PC-3 (cell line): ENCODE data around the gene DMRT1.

Experiments used
- EZH2phosphoT487 ChIP-seq: fragments of 300-600 bp; sonication (generic); IDR thresholded peaks from 2 replicates; pipeline ENCODE4 v1.6.1; 2018; ENCODE audit warnings: mild to moderate bottlenecking, antibody characterized with exemption, low read length, borderline replicate concordance
- TF ChIP-seq, protein P1 (sequence below): fragments of 300-600 bp; sonication (generic); conservative IDR thresholded peaks from 2 replicates; pipeline ENCODE4 v1.5.1; 2017; ENCODE audit warnings: antibody characterized with exemption, low read depth, mild to moderate bottlenecking, low read length

DNA sequence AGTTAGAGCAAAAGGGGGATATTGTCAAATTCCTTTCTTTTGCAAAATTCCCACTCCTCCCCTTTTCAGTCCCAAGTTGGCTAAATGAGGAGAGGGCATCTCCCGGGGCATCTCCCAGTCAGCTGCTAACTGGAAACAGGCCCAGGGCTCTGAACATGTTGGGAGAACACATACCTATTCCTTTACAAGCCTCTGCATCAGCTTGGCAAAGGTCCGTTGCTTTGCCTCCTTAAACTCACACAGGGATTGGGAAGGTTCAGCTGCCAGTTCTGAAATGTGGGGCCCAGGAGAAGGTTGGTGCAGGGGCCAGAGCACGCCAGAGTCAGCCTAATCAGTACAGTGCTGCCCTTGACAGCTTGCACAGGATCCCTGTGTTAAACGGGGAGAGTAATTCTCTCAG lies 124.0 kb downstream of the DMRT1 start:
- TF ChIP-seq, protein P1, sequence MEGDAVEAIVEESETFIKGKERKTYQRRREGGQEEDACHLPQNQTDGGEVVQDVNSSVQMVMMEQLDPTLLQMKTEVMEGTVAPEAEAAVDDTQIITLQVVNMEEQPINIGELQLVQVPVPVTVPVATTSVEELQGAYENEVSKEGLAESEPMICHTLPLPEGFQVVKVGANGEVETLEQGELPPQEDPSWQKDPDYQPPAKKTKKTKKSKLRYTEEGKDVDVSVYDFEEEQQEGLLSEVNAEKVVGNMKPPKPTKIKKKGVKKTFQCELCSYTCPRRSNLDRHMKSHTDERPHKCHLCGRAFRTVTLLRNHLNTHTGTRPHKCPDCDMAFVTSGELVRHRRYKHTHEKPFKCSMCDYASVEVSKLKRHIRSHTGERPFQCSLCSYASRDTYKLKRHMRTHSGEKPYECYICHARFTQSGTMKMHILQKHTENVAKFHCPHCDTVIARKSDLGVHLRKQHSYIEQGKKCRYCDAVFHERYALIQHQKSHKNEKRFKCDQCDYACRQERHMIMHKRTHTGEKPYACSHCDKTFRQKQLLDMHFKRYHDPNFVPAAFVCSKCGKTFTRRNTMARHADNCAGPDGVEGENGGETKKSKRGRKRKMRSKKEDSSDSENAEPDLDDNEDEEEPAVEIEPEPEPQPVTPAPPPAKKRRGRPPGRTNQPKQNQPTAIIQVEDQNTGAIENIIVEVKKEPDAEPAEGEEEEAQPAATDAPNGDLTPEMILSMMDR: no peak
- no peak for TF ChIP-seq EZH2phosphoT487
